Iris pigment epithelial cell (primary cell): Measurements from ENCODE around the gene AP1G1.

Source experiments
- DNase-seq: peaks from one replicate; pipeline ENCODE4 v3.0.0-alpha.2; 2011; ENCODE audit warnings: low read depth

AP1G1 gene

GRCh38 chr16:71754108-71754507 is 54.5 kb downstream of the AP1G1 start:
- DNase-seq = no peak

GRCh38 chr16:71748226-71748625 is 60.4 kb downstream of the AP1G1 start:
- DNase-seq = no peak

- DNase-seq = peak; percentile 57
Measured at GRCh38 chr16:71746442-71747046, 62.1 kb downstream of the AP1G1 start.

- DNase-seq = no peak
Measured at GRCh38 chr16:71738855-71739254, 69.8 kb downstream of the AP1G1 start.

GRCh38 chr16:71737501-71737900 is 71.1 kb downstream of the AP1G1 start:
- DNase-seq = no peak

- no peak for DNase-seq
Measured at GRCh38 chr16:71734511-71734910, 74.1 kb downstream of the AP1G1 start.

GRCh38 chr16:71732587-71732986 is 76.0 kb downstream of the AP1G1 start:
- DNase-seq = no peak

GRCh38 chr16:71727551-71728324 is 80.9 kb downstream of the AP1G1 start:
- no peak for DNase-seq

GRCh38 chr16:71726476-71727315 is 81.9 kb downstream of the AP1G1 start:
- DNase-seq = no peak

- no peak for DNase-seq
Measured at GRCh38 chr16:71724320-71724751, 84.3 kb downstream of the AP1G1 start, which contains the start of gene PHLPP2. PHLPP2 (minus strand) TSS chr16:71724701; CDS start chr16:71714795, 9,906 bp downstream.

GRCh38 chr16:71723537-71724319 is 84.9 kb downstream of the AP1G1 start:
- DNase-seq = peak; percentile 49

GRCh38 chr16:71722801-71723536 is 85.7 kb downstream of the AP1G1 start:
- DNase-seq = peak; percentile 66

GRCh38 chr16:71721066-71721740 is 87.4 kb downstream of the AP1G1 start:
- DNase-seq = no peak

GRCh38 chr16:71712501-71712900 is 96.1 kb downstream of the AP1G1 start:
- DNase-seq = no peak

GRCh38 chr16:71711789-71712188 is 96.8 kb downstream of the AP1G1 start:
- no peak for DNase-seq

GRCh38 chr16:71709229-71709781 is 99.3 kb downstream of the AP1G1 start:
- DNase-seq = peak; percentile 49

GRCh38 chr16:71708696-71709095 is 99.9 kb downstream of the AP1G1 start:
- no peak for DNase-seq

- DNase-seq = no peak
Measured at GRCh38 chr16:71707199-71707598, 101.4 kb downstream of the AP1G1 start.

- DNase-seq = no peak
Measured at GRCh38 chr16:71706046-71706445, 102.6 kb downstream of the AP1G1 start.

GRCh38 chr16:71703333-71703732 is 105.3 kb downstream of the AP1G1 start:
- DNase-seq = no peak
